Endothelial cell of umbilical vein (primary cell): ENCODE data around the gene ANKS1B. TPM values are rescaled to one million over a fixed set of nuclear protein-coding genes. Genes with fewer than 3 reads are reported as not detected.

Source experiments
- BruUV-seq: library from RNA; stranded (reverse); fragments of 400-500 nt; replicated peaks from 2 replicates; lab custom pipeline; 2021; lab: Mats Ljungman, UMichigan
- CTCF ChIA-PET: fragments of 300-600, 350-600 bp; sonication (Branson Sonifier 250); formaldehyde crosslinking; loops from one replicate; lab custom pipeline; 2021; ENCODE audit warnings: antibody characterized with exemption, inconsistent platforms; lab: Charles Lee
- POLR2A ChIA-PET: fragments of 300-600, 350-600 bp; sonication (Branson Sonifier 250); formaldehyde crosslinking; loops from one replicate; lab custom pipeline; 2021; ENCODE audit warnings: antibody characterized with exemption, inconsistent platforms; lab: Charles Lee
- DNase-seq: peaks from one replicate; pipeline ENCODE4 v3.0.0-alpha.2; 2011; ENCODE audit warnings: low read depth, low spot score
- FAIRE-seq: peaks from 2 replicates; lab custom pipeline; 2011; peaks lifted over from hg19 to GRCh38; lab: Jason Lieb, UNC
- H2AFZ ChIP-seq: 2 replicates; pipeline ENCODE4 v1.6.0; 2012; ENCODE audit warnings: low read depth, low read length, control low read depth, inconsistent platforms
- H3K27ac ChIP-seq: 2 replicates; pipeline ENCODE4 v1.5.1; 2011; ENCODE audit warnings: low read depth, mild to moderate bottlenecking, control low read depth, low read length, moderate library complexity; ENCODE audit not compliant: insufficient read depth
- H3K27me3 ChIP-seq, 2 experiments: 2 replicates each; pipeline versions ENCODE4 v1.6.0 to v1.6.1; 2011; ENCODE audit warnings: low read length in 2 of 2, mixed read lengths in 1 of 2; ENCODE audit not compliant: control insufficient read depth in 2 of 2, insufficient read depth in 2 of 2
- H3K36me3 ChIP-seq, 2 experiments: 2 replicates in 1 of 2; 3 replicates in 1 of 2; pipeline ENCODE4 v1.5.1; 2011; ENCODE audit warnings: low read length in 2 of 2, mild to moderate bottlenecking in 1 of 2, moderate library complexity in 1 of 2; ENCODE audit not compliant: control insufficient read depth in 2 of 2, insufficient read depth in 2 of 2; ENCODE audit errors: extremely low read depth in 1 of 2
- H3K4me1 ChIP-seq: 3 replicates; pipeline ENCODE4 v1.5.1; 2011; ENCODE audit warnings: mild to moderate bottlenecking, low read length; ENCODE audit not compliant: control insufficient read depth, insufficient read depth; ENCODE audit errors: extremely low read depth
- H3K4me2 ChIP-seq: 2 replicates; pipeline ENCODE4 v1.6.1; 2011; ENCODE audit warnings: low read length, control low read depth, mixed read lengths; ENCODE audit not compliant: insufficient read depth
- H3K4me3 ChIP-seq, 3 experiments: fragments of 200-600 bp in 1 of 3; sonication (generic), shearing (Covaris generic) in 1 of 3; replicated peaks in 1 of 3; 2 replicates each; pipeline ENCODE4 v1.5.1; 2011 to 2016; ENCODE audit warnings: control low read depth in 3 of 3, low read length in 3 of 3, mild to moderate bottlenecking in 2 of 3, inconsistent platforms in 1 of 3, low read depth in 1 of 3, moderate library complexity in 1 of 3; ENCODE audit not compliant: insufficient read depth in 1 of 3
- H3K79me2 ChIP-seq: 2 replicates; pipeline ENCODE4 v1.6.0; 2012; ENCODE audit warnings: low read length, inconsistent platforms; ENCODE audit not compliant: control insufficient read depth, insufficient read depth
- H3K9ac ChIP-seq: replicated peaks from 2 replicates; pipeline ENCODE3; 2011; ENCODE audit warnings: low read length, control low read depth; ENCODE audit not compliant: insufficient read depth; ENCODE audit errors: extremely low read depth
- H3K9me1 ChIP-seq: replicated peaks from 3 replicates; pipeline ENCODE4 v1.6.0; 2011; ENCODE audit warnings: mild to moderate bottlenecking, low read length; ENCODE audit not compliant: control insufficient read depth, insufficient read depth; ENCODE audit errors: extremely low read depth
- H3K9me3 ChIP-seq: replicated peaks from 2 replicates; pipeline ENCODE4 v1.5.1; 2012; ENCODE audit warnings: low read length, inconsistent platforms; ENCODE audit not compliant: control insufficient read depth, insufficient read depth
- H4K20me1 ChIP-seq: replicated peaks from 2 replicates; pipeline ENCODE3; 2011; ENCODE audit warnings: mild to moderate bottlenecking, low read length; ENCODE audit not compliant: control insufficient read depth, insufficient read depth; ENCODE audit errors: extremely low read depth
- EZH2 ChIP-seq: IDR thresholded peaks from 2 replicates; pipeline ENCODE4 v1.6.1; 2012; ENCODE audit warnings: borderline replicate concordance, low read depth, mild to moderate bottlenecking, moderate library complexity, low read length, inconsistent platforms; ENCODE audit not compliant: severe bottlenecking
- FOS ChIP-seq: IDR thresholded peaks from 2 replicates; pipeline ENCODE4 v1.6.1; 2011; ENCODE audit warnings: mild to moderate bottlenecking, low read length, moderate library complexity, borderline replicate concordance; ENCODE audit not compliant: insufficient read depth
- GATA2 ChIP-seq: IDR thresholded peaks from 2 replicates; pipeline ENCODE4 v1.7.0; 2011; ENCODE audit warnings: low read depth, mild to moderate bottlenecking, moderate library complexity, mixed read lengths, low read length; ENCODE audit not compliant: insufficient read length, insufficient read depth
- JUN ChIP-seq: IDR thresholded peaks from 2 replicates; pipeline ENCODE4 v1.6.1; 2011; ENCODE audit warnings: borderline replicate concordance, low read depth; ENCODE audit not compliant: insufficient read length, insufficient read depth
- MYC ChIP-seq: IDR thresholded peaks from one replicate; pipeline ENCODE4 v1.6.1; 2011; ENCODE audit warnings: mild to moderate bottlenecking, low read depth, low read length
- POLR2A ChIP-seq: IDR thresholded peaks from 2 replicates; pipeline ENCODE4 v1.6.1; 2012; ENCODE audit warnings: low read depth, mild to moderate bottlenecking, control low read depth, low read length
- POLR2AphosphoS5 ChIP-seq: IDR thresholded peaks from 2 replicates; pipeline ENCODE4 v1.6.1; 2012; ENCODE audit warnings: low read depth, mild to moderate bottlenecking, control low read depth, low read length, moderate library complexity; ENCODE audit not compliant: insufficient read depth
- dilution Hi-C: fragments of 300-500 bp; cut with MboI; formaldehyde crosslinking; loops from one replicate; pipeline ENCODE4 v1.15.0; 2019; ENCODE audit warnings: low sequenced_read_pairs; ENCODE audit not compliant: extremely low pct_ligation_motif_present
- intact Hi-C: fragments of 100-400 bp; cut with micrococcal nuclease; formaldehyde crosslinking; loops from one replicate; pipeline ENCODE4 v1.10.0; 2022
- polyA plus RNA-seq, 4 experiments: library from polyadenylated mRNA; depleted of rRNA in 3 of 4; stranded (reverse) in 3 of 4; unstranded in 1 of 4; fragments of >200 nt; gene quantifications; 2 replicates each; pipeline versions ENCODE4 v1.2.1 to v1.2.3, GENCODE V29; 2011 to 2012; ENCODE audit warnings: missing spikeins in 1 of 4
- total RNA-seq: library from RNA; stranded (reverse); gene quantifications from 2 replicates; pipeline ENCODE4 v1.2.3, GENCODE V29; 2021
- TF ChIP-seq, protein P1 (sequence below), 2 donors: IDR thresholded peaks; 1 replicate in 1 of 2; 2 replicates in 1 of 2; pipeline ENCODE4 v1.5.1; 2011; ENCODE audit warnings: low read length in 2 of 2, mild to moderate bottlenecking in 2 of 2, moderate library complexity in 2 of 2, control low read depth in 1 of 2, inconsistent platforms in 1 of 2, low read depth in 1 of 2; ENCODE audit not compliant: insufficient read depth in 1 of 2; ENCODE audit errors: extremely low read depth in 1 of 2
- TF ChIP-seq, protein P2 (sequence below): IDR thresholded peaks from 2 replicates; pipeline ENCODE4 v1.6.1; 2011; ENCODE audit not compliant: insufficient read depth, insufficient read length

ANKS1B gene
- total and polyA plus RNA-seq, 2 donors (not counting 3 experiments of a cell fraction or from before 2014, with no cell fraction given), result 0.15 to 0.38 TPM

DNA sequence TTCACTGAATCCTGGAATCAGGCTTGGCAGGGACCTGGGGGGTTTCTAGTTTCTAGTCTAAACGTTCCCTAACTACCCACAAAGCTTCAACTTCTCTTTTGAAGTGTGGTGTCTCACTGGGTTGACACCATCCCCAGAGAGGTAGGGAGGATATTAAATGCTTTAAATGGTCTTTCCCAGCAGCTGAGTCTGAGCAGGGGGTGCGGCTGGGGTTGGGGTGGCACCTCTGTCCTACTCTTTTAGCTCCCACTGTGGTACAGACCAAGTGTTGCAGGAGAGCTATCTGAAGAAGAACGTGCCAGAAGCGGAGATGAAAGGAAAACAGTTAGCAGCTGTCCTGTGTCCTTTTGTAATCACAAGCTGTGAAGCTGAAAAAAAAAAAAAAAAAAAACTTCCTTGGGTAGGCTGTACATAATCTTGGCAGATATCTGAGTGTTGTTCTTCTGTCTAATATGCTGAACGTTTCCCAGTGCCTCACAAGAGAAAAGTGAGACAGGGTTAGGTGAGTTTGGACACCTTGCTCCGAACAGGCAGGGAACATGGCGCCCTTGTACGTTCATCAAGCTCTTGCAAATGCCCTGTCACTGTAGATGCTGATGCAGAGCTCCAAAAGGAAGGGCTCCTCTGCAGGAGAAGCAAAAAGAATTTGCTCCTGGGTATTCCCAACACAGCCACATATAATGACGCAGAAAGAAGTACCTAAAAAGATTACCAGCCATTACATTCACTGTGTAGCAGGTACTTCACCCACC is 892.5 kb downstream of the ANKS1B start:
- Histone ChIP-seq H3K27me3 (no peaks in the 10 kb centered on the region), H2AFZ (no peak overlapping the region), H3K9me1 (no peaks in the 10 kb centered on the region), H3K27ac (no peak overlapping the region), H3K4me3 (no peak overlapping the region), H3K4me2 (no peak overlapping the region), H3K4me1 (no peaks in the 10 kb centered on the region), H3K9ac (no peak overlapping the region), H3K36me3 (no peaks in the 10 kb centered on the region), H4K20me1 (no peaks in the 10 kb centered on the region), H3K9me3 (no peaks in the 10 kb centered on the region), H3K79me2 (no peaks in the 10 kb centered on the region)
- POLR2A ChIA-PET, result no interaction called here
- dilution Hi-C loops (no loop called here), intact Hi-C loops (no loop called here)
- DNase-seq, result no peak
- FAIRE-seq, result no peak
- CTCF ChIA-PET, result no interaction called here
- BruUV-seq, result no TSS peak
- TF ChIP-seq POLR2AphosphoS5 (no peak), JUN (no peak), GATA2 (no peak), MYC (no peak), FOS (no peak), POLR2A (no peak), EZH2 (no peak)
- TF ChIP-seq, protein P1, sequence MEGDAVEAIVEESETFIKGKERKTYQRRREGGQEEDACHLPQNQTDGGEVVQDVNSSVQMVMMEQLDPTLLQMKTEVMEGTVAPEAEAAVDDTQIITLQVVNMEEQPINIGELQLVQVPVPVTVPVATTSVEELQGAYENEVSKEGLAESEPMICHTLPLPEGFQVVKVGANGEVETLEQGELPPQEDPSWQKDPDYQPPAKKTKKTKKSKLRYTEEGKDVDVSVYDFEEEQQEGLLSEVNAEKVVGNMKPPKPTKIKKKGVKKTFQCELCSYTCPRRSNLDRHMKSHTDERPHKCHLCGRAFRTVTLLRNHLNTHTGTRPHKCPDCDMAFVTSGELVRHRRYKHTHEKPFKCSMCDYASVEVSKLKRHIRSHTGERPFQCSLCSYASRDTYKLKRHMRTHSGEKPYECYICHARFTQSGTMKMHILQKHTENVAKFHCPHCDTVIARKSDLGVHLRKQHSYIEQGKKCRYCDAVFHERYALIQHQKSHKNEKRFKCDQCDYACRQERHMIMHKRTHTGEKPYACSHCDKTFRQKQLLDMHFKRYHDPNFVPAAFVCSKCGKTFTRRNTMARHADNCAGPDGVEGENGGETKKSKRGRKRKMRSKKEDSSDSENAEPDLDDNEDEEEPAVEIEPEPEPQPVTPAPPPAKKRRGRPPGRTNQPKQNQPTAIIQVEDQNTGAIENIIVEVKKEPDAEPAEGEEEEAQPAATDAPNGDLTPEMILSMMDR (IDR thresholded peaks at IDR 0.05; ENCODE audit: extremely low read depth in 1 of 2, insufficient read depth in 1 of 2, low read depth in 1 of 2, low read length in 2 of 2), result no peak
- TF ChIP-seq, protein P2, sequence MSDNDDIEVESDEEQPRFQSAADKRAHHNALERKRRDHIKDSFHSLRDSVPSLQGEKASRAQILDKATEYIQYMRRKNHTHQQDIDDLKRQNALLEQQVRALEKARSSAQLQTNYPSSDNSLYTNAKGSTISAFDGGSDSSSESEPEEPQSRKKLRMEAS, result no peak
